Pons (tissue), 1 donor: Measurements from ENCODE around the gene IL11RA.

Experiments used
- DNase-seq: peaks from one replicate; pipeline ENCODE4 v3.0.0-alpha.2; 2016; ENCODE audit warnings: low spot score

IL11RA gene

GRCh38 chr9:34654323-34655051 lies 2.5 kb downstream of the IL11RA start:
- DNase-seq = peak; percentile 68

- DNase-seq = no peak
These were observed 3.4 kb downstream of the IL11RA start for GRCh38 chr9:34655394-34655793.

DNA sequence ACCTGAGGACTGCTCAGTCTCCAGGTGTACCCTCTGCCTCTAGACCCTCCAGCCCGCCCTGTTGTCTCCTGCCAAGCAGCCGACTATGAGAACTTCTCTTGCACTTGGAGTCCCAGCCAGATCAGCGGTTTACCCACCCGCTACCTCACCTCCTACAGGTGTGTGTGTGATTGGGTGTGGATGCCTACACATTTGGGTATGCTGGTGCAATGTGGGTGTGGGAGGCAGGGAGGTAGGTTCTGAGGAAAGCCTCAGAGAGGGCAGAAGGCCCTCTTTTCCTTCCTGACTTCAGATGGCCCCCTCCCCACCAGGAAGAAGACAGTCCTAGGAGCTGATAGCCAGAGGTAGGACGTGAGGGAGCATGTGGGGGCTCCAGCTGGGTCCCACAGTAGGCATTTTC lies 5.0 kb downstream of the IL11RA start:
- no peak for DNase-seq

- no peak for DNase-seq
These were observed 6.5 kb downstream of the IL11RA start for GRCh38 chr9:34658461-34658860.

- no peak for DNase-seq
These were observed 7.7 kb downstream of the IL11RA start for GRCh38 chr9:34659592-34660253.

DNA sequence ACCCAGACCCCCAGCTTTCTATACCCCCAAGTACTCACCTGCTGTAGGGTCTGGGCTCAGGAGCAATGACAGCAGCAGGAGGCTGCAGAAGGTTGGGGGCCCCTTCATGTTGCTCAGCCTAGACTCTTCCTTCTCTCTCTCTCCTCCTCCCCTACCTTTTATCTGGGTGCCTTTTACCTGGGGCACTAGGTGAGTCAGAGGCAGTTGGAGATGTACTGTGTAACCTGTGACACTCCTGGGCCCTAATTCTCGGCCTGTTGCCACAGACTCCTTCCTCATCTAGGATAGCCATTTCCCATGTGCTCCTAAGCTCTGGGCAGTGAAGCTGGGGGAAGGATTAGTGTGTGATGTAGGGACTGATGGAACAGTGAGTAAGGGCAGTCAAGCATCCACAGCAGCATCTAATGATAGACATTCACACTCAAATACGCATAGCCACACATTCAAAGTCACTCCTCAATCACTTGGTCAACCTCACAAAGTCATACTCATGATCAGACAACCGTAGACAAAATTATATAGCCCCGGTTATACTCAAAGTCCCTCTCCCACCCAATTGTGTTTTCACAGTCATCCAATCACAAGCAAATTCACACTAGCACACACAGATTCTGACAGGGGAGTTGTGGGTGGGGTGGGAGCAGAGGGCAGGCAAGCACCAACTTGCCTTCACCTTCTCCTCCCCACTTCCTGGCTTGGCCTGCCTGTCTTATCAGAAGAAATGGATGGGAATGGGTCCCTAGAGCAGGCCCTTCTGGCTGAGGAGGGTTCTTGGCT lies 10.7 kb downstream of the IL11RA start, which contains the start of gene CCL27:
TSS of gene CCL27 (minus strand) at position 132 of the 777 bp plus-strand sequence. CDS start at position 108, 24 bp downstream.
- no peak for DNase-seq

DNA sequence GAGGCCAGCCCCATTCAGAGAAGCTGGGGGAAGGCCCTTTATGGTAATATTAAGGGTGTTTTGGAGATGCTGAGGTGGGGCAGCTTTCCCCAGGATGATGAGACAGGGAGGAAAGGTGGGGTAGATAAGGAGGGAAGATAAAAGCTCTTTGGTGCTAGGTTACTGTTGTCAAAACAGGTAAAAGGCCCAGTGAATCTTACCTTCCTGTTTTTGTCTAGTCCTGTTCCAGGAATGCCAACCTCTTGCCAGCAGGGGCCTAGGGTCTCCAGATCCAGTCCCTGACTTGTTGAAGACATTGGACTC lies 11.3 kb downstream of the IL11RA start:
- DNase-seq = no peak

DNA sequence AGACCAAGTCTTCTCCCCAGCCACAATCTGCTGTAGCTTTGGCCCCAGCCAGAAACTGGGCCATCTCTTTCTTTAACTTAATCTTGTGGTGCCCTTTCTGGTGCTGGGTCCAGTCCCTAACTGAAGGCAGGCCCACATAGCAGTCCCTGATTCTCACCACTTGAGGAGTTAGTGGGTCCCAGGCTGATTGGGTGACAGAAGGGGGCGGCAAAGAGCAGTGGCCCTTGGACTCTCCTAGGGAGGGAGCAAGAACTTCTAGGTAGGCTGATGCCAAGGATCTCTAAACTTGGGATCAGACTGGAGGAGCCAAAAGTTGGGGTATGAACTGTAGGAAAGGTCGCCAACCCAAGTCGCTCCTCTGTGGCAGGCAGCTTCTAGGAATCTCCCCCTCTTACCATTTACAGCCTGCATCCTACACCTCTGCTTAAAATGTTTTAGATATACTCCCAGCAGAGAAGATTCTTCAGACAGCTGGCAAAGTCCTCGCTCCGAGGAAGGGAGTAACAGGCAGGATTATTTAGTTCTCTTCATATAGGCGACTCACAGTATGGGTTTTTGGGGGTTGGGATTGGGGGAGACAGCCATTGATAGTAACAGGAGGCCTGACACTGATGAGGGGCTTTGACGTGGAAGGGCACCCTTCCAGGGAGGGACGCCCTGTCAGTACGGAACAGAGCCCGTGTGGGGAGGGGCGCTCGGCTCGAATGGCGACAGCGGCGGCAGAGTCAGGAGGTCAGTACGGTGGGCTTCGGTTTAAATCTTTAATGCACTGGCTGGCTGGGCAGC lies 12.5 kb downstream of the IL11RA start:
- peak; percentile 83 for DNase-seq

- DNase-seq = no peak
These were observed 13.0 kb downstream of the IL11RA start for GRCh38 chr9:34665067-34665380.

GRCh38 chr9:34665381-34666250 lies 13.6 kb downstream of the IL11RA start:
- DNase-seq = peak; percentile 96

- DNase-seq = no peak
These were observed 18.0 kb downstream of the IL11RA start for GRCh38 chr9:34669809-34670562.

- no peak for DNase-seq
These were observed 19.3 kb downstream of the IL11RA start for GRCh38 chr9:34671307-34671706.

GRCh38 chr9:34674440-34674839 lies 22.5 kb downstream of the IL11RA start:
- DNase-seq = no peak

GRCh38 chr9:34675048-34675714 lies 23.2 kb downstream of the IL11RA start:
- DNase-seq = peak; percentile 37

DNA sequence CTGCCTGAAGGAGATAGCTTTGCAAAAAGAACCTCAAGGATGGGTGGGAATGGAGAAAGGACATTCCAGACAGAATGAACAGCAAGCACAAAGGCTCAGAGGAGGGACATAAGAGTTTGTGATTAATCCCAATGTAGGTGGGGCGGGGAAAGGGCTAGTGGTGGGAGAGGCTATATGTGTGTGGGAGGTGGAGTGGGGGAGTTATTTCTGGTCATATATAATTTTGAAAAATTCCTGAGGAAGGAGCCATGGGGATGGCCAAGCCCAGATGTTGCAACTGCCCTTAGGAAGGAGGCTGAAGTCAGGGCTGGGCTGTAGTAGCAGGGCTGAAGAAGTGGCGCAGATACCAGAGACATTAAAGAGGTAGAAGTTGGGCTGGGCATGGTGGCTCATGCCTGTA lies 23.9 kb downstream of the IL11RA start:
- DNase-seq = no peak

DNA sequence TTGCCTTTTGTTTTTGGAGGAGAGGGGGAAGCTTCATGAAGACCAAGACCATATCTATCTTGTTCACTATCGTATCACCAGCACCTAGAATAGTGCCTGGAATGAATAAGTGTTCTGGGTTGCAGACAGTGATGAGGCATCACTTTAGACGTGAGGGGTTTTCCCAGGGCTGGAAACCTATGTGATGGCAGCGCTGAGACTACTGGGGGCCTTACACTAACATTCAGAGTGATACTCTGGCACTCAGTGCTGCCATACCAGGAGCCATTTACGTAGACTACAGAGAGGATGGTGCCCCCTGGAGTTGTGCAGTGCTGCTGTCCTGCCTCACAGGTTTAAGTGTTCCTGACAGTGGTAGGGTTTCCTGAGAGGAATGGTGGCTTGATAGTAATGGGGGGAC lies 32.2 kb downstream of the IL11RA start:
- no peak for DNase-seq

GRCh38 chr9:34684816-34685215 lies 32.8 kb downstream of the IL11RA start:
- no peak for DNase-seq

DNA sequence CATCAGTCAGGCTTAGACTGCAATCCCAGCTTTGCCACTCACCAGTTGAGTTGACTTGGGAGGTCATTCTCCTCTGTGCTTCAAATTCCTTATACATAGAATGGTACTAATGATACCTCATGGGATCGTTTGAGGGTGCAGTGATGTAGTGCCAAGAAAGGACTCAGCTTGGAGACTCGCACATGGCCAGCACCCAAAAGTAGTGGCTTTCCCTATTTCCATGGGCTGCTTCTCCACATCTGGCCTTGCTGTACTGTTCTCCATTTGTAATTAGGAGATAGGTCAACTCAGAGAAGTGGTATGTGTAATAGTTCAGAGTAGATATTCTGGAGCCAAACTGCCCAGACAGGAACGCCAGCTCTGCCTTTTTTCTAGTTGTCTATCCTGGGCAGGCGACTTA lies 33.6 kb downstream of the IL11RA start:
- no peak for DNase-seq

- DNase-seq = no peak
These were observed 34.2 kb downstream of the IL11RA start for GRCh38 chr9:34686231-34686630.

DNA sequence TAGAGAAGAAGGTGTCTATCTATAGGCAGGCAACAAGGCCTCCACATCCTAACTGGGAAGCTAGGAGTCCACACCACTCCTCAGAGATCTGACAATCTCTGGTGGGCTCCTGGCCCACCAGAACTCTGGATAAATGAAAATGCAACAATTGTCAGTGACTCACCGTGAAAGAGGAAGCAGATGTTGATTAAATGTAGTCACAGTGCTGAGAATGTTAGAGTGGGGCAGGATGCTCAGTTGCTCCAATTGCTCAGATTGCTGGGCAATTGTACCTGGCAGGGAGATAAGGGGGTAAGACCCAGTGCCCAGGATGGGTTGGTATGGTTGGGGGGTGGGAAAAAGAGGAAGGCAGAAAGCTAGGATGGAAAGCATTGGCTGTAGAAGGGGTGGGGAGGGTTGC lies 34.7 kb downstream of the IL11RA start:
- DNase-seq = no peak
